ENCODE measurements around the gene ACADSB.

ACADSB gene

DNA sequence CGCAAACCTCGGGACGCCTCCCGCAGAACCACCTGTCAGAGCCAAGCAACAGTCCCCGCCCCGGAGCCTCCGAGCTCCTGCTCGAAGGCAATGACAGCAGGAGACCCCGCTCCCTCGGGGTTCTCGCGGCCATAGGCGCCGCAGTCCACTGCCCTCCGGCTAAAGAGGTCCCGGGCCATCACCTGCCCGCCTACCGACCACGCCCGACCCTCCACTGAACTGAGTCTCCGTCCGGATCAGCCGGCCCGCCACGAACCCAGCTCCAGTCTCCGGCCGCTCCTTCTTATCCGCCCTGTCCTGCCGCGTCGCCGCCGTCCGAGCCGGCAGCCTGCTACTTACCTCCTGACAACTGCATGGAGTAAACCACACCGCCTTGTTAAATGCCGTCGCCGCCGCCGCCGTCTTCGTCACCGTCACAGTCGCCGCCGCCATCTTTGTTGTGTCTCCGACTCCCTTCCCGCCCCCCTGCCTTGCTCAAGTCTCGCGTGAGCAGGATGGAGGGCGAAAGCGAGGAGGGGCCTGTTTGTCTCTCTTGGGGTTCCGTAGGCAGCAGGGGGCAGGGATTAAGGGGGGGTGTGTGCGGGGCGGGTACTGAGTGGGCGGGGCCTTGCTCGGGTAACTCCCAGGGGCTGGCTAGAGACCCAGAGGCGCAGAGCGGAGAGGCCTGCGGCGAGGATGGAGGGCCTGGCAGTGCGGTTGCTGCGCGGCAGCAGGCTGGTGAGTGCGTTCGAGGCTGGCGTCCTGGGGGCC, at the start of gene ACADSB, which contains the start of gene IKZF5:
Gene ACADSB, plus strand, starts transcription at position 652 of the 750 bp plus-strand sequence. Its CDS starts 24 bp downstream, at position 676.
Gene IKZF5, minus strand, starts transcription at position 441 of the 750 bp plus-strand sequence. CDS start 10,170 bp downstream, outside the sequence.
- H3K9me3 Mint-ChIP-seq = no peaks in the 10 kb centered on the region
- H3K4me3 Mint-ChIP-seq = peak within 1 kb of the TSS; percentile 96 to 99
- peak; percentile 94 for ATAC-seq
- H3K27ac Mint-ChIP-seq = peak within 1 kb of the TSS; percentile 98 to 100
- no peaks in the 10 kb centered on the region for H3K27me3 Mint-ChIP-seq
- peaks cover 37% of the 10 kb centered on the region for H3K4me1 Mint-ChIP-seq
- DNase-seq = peak; percentile 93 to 96

DNA sequence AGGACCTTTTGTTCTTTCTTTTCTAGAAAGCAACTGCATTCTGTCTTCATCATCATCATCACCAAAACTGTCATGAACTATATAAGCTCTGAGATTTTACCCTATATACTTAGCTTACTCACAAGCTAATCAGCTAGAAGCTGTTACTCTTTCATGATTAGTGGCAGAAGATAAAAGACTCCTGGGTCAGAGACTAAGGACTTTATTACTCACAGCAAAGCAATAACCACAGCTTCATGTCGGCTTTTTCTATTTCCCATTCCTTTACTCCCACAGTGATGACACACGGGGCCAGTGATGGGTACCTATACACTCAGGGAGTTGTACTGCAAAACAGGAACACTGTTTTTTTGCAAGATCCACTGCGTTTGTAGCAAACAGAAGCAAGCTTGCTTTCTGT, 46.4 kb upstream of the ACADSB start:
- Mint-ChIP-seq H3K4me3 (no peak overlapping the region), H3K27me3 (peaks cover 10% of the 10 kb centered on the region), H3K27ac (no peak overlapping the region), H3K9me3 (peaks cover 7 to 16% of the 10 kb centered on the region in 2 donors), H3K4me1 (no peaks in the 10 kb centered on the region)
- DNase-seq (no peak), ATAC-seq (no peak)

DNA sequence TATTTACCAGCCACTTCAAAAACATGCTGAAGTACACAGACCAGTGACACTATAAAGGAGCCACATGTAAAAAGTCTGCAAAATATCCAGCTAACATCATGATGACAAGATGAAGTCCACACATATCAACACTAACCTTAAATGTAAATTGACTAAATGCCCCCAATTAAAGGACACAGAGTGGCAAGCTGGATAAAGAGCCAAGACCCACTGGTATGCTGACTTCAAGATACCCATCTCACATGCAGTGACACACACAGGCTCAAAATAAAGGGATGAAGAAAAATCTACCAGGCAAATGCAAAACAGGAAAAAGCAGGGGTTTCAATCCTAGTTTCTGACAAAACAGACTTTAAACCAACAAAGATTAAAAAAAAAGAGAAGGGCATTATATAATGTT, 41.9 kb upstream of the ACADSB start:
- DNase-seq = no peak
- peaks cover 21 to 23% of the 10 kb centered on the region in 2 donors for H3K9me3 Mint-ChIP-seq
- ATAC-seq = no peak
- H3K4me3 Mint-ChIP-seq = no peak overlapping the region
- no peaks in the 10 kb centered on the region for H3K4me1 Mint-ChIP-seq
- no peak overlapping the region for H3K27ac Mint-ChIP-seq
- H3K27me3 Mint-ChIP-seq = peaks cover 5% of the 10 kb centered on the region

DNA sequence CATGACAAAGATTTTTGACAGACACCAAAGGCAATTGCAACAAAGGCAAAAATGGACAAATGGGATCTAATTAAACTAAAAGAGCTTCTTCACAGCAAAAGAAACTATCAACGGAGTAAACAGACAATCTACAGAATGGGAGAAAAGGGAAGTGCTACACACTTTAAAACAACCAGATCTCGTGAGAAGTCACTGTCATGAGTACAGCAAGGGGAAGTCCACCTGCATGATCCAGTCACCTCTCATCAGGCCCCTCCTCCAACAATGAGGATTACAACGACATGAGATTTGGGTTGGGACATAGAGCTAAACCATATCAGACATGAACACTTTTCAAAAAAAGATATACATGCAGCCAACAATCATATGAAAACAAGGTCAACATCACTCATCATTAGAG, 40.1 kb upstream of the ACADSB start:
- Mint-ChIP-seq H3K4me1 (no peaks in the 10 kb centered on the region), H3K9me3 (peaks cover 21 to 23% of the 10 kb centered on the region in 2 donors)

DNA sequence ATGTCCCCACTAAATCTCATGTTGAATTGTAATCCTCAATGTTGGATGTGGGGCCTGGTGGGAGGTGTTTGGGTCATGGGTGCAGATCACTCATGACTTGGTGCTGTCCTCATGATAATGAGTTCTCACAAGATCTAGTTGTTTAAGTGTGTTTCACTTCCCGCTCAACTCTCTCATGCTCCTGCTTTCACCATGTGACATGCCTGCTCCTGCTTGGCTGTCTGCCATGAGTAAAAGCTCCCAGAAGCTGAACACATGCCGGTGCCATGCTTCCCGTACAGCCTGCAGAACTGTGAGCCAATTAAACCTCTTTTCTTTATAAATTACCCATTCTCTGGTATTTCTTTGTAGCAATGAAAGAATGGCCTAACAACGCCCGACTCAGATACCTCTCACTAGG, 34.8 kb upstream of the ACADSB start:
- no peak overlapping the region for H3K27ac Mint-ChIP-seq
- no peaks in the 10 kb centered on the region for H3K4me1 Mint-ChIP-seq
- peaks cover 0 to 3% of the 10 kb centered on the region in 2 donors for H3K9me3 Mint-ChIP-seq
- no peak overlapping the region for H3K4me3 Mint-ChIP-seq
- no peak for DNase-seq
- no peaks in the 10 kb centered on the region for H3K27me3 Mint-ChIP-seq
- no peak for ATAC-seq

More for the DNA sequence above, 40.1 kb upstream of the ACADSB start:
- DNase-seq (no peak), ATAC-seq (no peak)
- Mint-ChIP-seq H3K27ac (no peak overlapping the region), H3K27me3 (peaks cover 5% of the 10 kb centered on the region), H3K4me3 (no peak overlapping the region)

DNA sequence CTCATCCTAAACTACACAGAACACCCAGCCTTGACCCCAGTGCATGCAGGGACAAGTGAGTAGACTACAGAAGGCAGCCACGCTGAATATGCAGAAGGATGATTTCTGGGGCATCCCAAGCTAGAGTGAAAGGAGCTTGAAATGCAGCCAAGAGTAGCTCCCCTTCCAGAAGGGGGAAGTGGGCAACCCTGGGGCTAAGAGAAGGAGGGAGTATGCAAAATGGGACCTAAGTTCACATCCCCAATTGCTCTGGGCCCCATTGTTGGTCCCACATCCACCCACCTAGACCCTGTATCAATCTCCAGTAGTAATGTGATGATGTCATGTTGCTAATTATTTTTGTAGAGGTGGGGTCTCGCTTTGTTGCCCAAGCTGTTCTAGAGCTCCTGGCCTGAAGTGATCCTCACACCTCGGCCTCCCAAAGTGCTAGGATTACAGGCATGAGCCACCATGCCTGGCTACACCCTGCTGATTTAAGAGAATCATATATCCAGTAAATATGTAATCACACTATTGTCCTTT, 34.2 kb upstream of the ACADSB start:
- no peak for ATAC-seq
- DNase-seq = no peak
- Mint-ChIP-seq H3K4me1 (peaks cover 1% of the 10 kb centered on the region), H3K4me3 (no peak overlapping the region), H3K27me3 (no peaks in the 10 kb centered on the region), H3K9me3 (no peaks in the 10 kb centered on the region), H3K27ac (no peak overlapping the region)

DNA sequence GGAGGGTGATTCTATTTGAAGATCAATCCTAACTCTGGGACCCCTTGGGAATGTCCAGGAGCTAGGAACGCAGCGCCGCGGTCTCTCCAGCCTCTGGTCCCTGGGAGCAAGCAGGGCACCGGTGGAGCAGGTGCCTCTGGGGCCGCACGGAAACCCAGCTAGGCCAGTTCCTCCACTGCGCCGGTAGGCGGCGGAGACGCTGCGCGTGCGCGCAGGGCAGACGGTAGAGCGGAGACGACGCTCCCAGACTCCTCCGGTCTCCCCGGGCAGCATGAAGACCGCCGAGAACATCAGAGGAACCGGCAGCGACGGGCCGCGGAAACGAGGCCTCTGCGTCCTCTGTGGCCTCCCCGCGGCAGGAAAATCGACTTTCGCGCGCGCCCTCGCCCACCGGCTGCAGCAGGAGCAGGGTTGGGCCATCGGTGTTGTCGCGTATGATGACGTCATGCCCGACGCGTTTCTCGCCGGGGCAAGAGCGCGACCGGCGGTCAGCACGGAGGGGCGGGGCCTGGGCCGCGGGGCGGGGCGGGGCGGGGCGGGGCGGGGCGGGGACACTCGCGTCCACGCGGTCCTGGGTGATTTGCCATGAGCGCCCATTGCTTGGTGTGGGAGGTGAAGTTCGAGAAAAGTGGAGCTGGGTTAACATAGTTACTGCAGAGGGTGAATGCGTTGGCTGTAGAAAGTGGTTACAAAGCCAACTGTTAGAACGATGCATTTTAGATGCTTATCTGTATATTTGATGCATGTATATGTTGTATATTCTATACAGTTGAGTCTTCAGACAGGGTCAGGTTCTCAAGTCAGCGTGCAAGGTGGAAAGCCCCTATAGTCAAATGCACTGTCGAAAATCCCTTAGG, 28.4 kb upstream of the ACADSB start, which contains the start of gene PSTK:
Gene PSTK, plus strand, starts transcription at position 193 of the 857 bp plus-strand sequence. Its CDS starts 79 bp downstream, at position 272.
- H3K4me1 Mint-ChIP-seq = peaks cover 24% of the 10 kb centered on the region
- H3K27me3 Mint-ChIP-seq = no peaks in the 10 kb centered on the region
- H3K9me3 Mint-ChIP-seq = no peaks in the 10 kb centered on the region
- DNase-seq = peak; percentile 88 to 90
- H3K27ac Mint-ChIP-seq = peak within 1 kb of the TSS; percentile 97 to 99
- peak within 1 kb of the TSS; percentile 92 to 95 for H3K4me3 Mint-ChIP-seq
- ATAC-seq = peak; percentile 98

DNA sequence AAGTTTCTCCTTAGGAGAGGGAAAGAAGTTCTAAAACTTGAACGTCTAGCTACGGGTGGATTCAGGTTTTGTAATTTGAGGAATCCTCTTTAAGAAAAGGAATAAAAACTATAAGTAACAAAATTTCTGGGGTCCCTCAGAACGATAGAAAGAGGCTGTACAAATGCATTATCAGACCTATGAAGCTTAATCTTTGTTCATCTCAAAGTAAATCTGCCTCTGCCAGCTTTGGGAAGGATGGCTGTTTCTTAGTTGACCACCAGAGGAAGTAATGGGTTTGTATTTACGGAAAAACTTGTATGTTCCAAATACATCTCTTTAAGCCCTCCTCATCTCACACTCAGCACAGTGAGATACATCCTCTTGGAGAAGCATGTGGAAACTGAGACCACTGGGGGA, 27.7 kb upstream of the ACADSB start:
- Mint-ChIP-seq H3K27me3 (no peaks in the 10 kb centered on the region), H3K4me3 (peak overlapping the region; percentile 92 to 95), H3K9me3 (no peaks in the 10 kb centered on the region), H3K27ac (peak overlapping the region in 1 of 2 donors; percentile 58), H3K4me1 (peaks cover 24% of the 10 kb centered on the region)
- ATAC-seq = no peak
- peak in 1 of 2 donors; percentile 7 for DNase-seq

DNA sequence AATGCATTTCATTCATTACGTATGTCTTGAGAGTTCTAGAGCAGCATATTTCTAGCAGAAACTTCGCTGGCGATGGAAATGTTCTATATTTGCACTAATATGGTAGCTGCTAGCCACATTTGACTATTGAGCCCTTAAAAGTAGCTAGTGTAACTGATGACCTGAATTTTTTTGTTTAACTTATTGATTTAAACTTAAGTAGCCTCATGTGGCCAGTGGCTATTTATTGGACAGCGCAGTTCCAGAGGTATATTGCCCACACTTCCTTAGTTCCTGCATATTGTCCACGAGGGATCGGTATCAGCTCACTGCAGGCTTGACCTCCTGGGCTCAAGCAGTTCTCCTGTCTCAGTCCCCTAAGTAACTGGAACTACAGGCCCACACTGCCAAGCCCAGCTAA, 24.9 kb upstream of the ACADSB start:
- ATAC-seq (no peak), DNase-seq (no peak)
- no peaks in the 10 kb centered on the region for H3K27me3 Mint-ChIP-seq
- H3K4me3 Mint-ChIP-seq = no peak overlapping the region
- peaks cover 24% of the 10 kb centered on the region for H3K4me1 Mint-ChIP-seq
- H3K27ac Mint-ChIP-seq = no peak overlapping the region
- H3K9me3 Mint-ChIP-seq = no peaks in the 10 kb centered on the region

DNA sequence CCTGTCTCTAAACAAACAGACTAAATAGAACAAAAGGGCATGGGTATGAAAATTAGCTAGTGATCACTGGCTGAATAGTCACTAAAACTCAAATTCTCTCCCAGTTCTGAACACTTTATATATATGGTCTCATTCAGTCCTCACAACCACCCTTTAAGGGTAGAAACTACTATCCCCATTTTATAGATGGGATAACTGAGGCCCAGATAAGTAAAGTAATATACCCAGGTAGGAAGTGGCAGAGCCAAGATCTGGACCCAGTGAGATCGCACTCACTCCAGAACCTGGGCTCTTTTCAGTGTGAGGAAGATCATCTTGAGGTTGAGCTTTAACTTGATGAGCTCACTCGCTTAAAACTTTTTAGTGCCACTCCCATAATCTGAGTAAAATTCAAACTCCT, 24.1 kb upstream of the ACADSB start:
- peaks cover 21% of the 10 kb centered on the region for H3K4me1 Mint-ChIP-seq
- no peak for ATAC-seq
- no peak overlapping the region for H3K27ac Mint-ChIP-seq
- no peak overlapping the region for H3K4me3 Mint-ChIP-seq
- DNase-seq = no peak
- H3K9me3 Mint-ChIP-seq = no peaks in the 10 kb centered on the region
- H3K27me3 Mint-ChIP-seq = no peaks in the 10 kb centered on the region

DNA sequence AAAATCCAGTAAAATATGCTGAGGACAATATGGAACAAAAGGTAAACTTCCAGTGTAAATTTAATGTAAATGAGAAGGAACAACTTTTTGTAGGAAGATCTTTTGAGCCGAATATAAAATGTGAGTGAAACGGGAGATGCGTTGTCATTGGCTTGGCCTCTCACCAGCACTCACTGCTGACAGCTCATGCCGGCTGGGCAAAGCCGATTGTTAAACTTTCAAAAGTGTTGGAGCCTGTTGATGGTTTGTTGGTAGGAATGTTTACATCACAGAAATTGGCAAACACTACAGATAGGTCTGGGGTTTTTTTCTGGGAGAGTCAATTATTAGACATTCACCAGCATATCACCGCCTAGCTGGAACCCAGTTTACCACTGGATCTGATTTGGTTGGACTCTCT, 22.5 kb upstream of the ACADSB start:
- Mint-ChIP-seq H3K27me3 (no peaks in the 10 kb centered on the region), H3K27ac (no peak overlapping the region), H3K4me1 (peaks cover 10% of the 10 kb centered on the region), H3K4me3 (no peak overlapping the region), H3K9me3 (no peaks in the 10 kb centered on the region)
- ATAC-seq (no peak), DNase-seq (no peak)

DNA sequence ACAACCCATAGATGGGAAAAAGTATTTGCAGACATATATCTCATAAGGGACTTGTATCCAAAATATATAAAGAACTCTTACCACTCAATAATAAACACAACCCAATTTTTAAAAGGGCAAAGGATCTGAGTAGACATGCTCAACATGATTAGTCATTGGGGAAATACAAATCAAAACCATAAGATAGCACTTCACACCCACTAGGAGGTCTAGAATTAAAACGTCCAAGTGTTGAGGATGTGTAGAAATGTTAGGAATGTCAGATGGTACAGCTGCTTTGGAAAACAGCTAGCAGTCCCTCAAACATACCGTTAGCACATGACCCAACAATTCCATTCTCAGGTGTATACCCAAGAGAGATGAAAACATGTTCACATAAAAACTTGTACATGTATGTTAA, 20.3 kb upstream of the ACADSB start:
- H3K27ac Mint-ChIP-seq = no peak overlapping the region

DNA sequence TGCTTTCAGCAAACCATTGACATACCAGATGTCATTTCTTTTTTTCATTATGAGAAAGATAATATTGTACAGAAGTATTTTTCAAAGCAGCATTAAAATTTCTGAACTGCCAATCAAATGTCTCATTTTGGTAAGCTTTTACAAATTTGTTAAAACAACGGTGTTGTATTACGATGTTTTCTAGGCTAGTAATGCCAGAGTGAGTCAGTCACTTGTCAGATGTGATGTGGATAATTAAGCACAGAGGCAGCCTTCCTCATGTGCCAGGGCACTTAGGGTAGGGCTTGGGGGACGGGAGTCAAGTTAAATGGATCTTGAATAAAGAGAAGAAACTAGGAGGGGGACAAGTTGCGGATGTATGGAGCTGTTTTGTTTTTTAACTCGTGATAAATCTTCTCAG, 18.5 kb upstream of the ACADSB start:
- H3K9me3 Mint-ChIP-seq = no peaks in the 10 kb centered on the region
- peaks cover 1% of the 10 kb centered on the region for H3K4me1 Mint-ChIP-seq
- H3K27ac Mint-ChIP-seq = peak overlapping the region in 1 of 2 donors; percentile 30
- DNase-seq (no peak), ATAC-seq (no peak)
- H3K27me3 Mint-ChIP-seq = no peaks in the 10 kb centered on the region
- H3K4me3 Mint-ChIP-seq = no peak overlapping the region

More for the DNA sequence above, 20.3 kb upstream of the ACADSB start:
- ATAC-seq = no peak
- H3K9me3 Mint-ChIP-seq = no peaks in the 10 kb centered on the region
- H3K4me3 Mint-ChIP-seq = no peak overlapping the region
- no peak for DNase-seq
- H3K27me3 Mint-ChIP-seq = no peaks in the 10 kb centered on the region
- H3K4me1 Mint-ChIP-seq = no peaks in the 10 kb centered on the region

DNA sequence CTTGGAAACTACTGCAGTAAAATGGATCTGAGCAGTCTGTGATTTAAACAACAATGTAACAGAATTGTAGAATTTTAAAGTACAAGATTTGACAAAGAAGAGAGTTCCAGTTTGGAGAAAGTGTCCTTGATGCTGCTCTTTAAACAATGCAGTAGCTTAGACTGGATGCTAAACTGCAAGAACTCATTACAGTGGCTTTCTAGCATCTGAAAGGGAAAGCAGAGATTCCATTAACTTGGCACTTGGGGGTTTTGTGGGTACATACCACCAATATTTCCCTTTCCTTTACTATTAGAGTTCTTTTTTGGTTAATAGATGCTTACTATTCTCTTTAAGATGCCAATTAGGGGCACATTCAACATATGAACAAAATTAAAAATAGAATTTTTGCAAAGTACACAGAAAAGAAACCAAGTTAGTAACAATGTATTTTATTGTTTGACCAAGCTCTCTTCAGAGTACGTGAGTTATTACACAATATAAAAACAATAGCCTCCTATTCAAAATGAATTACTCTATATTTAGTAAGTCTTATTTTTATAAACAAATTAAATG, 16.7 kb upstream of the ACADSB start:
- Mint-ChIP-seq H3K4me1 (peaks cover 5% of the 10 kb centered on the region), H3K9me3 (no peaks in the 10 kb centered on the region), H3K27me3 (no peaks in the 10 kb centered on the region), H3K27ac (no peak overlapping the region), H3K4me3 (no peak overlapping the region)
- ATAC-seq = no peak
- DNase-seq = no peak

DNA sequence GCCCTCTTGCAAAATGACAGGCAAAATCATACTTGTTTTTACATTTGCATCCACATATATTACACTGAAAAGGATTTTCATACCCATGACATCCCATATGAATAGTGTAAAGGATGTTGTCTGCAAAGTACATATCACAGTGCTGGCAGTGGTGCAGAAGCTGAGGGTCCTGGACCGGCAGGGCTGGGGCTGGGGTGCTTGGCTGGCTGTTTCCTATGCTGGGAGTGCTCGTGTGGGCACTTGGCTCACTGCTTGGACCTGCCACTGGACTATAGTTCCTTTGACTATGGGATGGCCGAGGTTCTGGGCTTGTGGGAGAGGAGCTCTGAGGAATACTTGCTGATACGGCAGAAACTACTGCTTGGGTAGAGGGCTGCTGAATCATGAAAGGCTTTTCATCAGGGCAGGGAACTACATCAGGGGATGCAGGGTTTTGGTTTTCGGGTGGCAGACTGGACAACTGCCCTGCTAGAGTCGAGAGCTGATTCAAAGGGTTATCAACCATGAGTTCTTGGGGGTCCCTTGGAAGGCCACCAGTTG, 14.9 kb upstream of the ACADSB start:
- DNase-seq = no peak
- no peak for ATAC-seq
- H3K4me3 Mint-ChIP-seq = no peak overlapping the region
- H3K27me3 Mint-ChIP-seq = no peaks in the 10 kb centered on the region
- H3K27ac Mint-ChIP-seq = peak overlapping the region in 1 of 2 donors; percentile 66
- H3K9me3 Mint-ChIP-seq = no peaks in the 10 kb centered on the region
- H3K4me1 Mint-ChIP-seq = peaks cover 9% of the 10 kb centered on the region
